Trophoblast cell (in vitro differentiated cells and primary cell): ENCODE data around the gene OBI1.

Experiments used
- DNase-seq, 2 donors: peaks; one replicate each; pipeline ENCODE4 v3.0.0-alpha.2; 2016
- H2AFZ ChIP-seq: 2 replicates; pipeline ENCODE4 v1.6.1; 2013; ENCODE audit warnings: low read length, moderate library complexity, mild to moderate bottlenecking; ENCODE audit not compliant: insufficient read depth, poor library complexity
- H2AK5ac ChIP-seq: 2 replicates; pipeline ENCODE4 v1.6.1; 2013; ENCODE audit warnings: mild to moderate bottlenecking, low read length
- H2BK120ac ChIP-seq: 2 replicates; pipeline ENCODE4 v1.6.1; 2013; ENCODE audit warnings: low read length, mild to moderate bottlenecking, moderate library complexity; ENCODE audit not compliant: insufficient read depth, poor library complexity
- H2BK12ac ChIP-seq: 2 replicates; pipeline ENCODE4 v1.6.1; 2013; ENCODE audit warnings: mild to moderate bottlenecking, low read length, moderate library complexity
- H2BK5ac ChIP-seq: 2 replicates; pipeline ENCODE4 v1.6.1; 2013; ENCODE audit warnings: low read length, low read depth, moderate library complexity, mild to moderate bottlenecking; ENCODE audit not compliant: poor library complexity
- H3K14ac ChIP-seq: 2 replicates; pipeline ENCODE4 v1.6.1; 2013; ENCODE audit warnings: mild to moderate bottlenecking, low read length
- H3K18ac ChIP-seq: 2 replicates; pipeline ENCODE4 v1.6.1; 2013; ENCODE audit warnings: mild to moderate bottlenecking, low read length
- H3K23ac ChIP-seq: 2 replicates; pipeline ENCODE4 v1.6.1; 2013; ENCODE audit warnings: low read length
- H3K27ac ChIP-seq: 2 replicates; pipeline ENCODE4 v1.5.1; 2013; ENCODE audit warnings: low read depth, mild to moderate bottlenecking, inconsistent platforms, low read length, moderate library complexity
- H3K27me3 ChIP-seq: 2 replicates; pipeline ENCODE4 v1.6.1; 2013; ENCODE audit warnings: inconsistent platforms, mild to moderate bottlenecking, low read length, moderate library complexity; ENCODE audit not compliant: insufficient read depth
- H3K36me3 ChIP-seq, 2 experiments: 1 replicate in 1 of 2; 2 replicates in 1 of 2; pipeline ENCODE4 v1.6.1; 2013; ENCODE audit warnings: low read length in 2 of 2, mild to moderate bottlenecking in 2 of 2, moderate library complexity in 1 of 2; ENCODE audit not compliant: insufficient read depth in 2 of 2, control insufficient read depth in 1 of 2
- H3K4ac ChIP-seq: 2 replicates; pipeline ENCODE4 v1.6.1; 2013; ENCODE audit warnings: low read depth, mild to moderate bottlenecking, low read length, moderate library complexity
- H3K4me1 ChIP-seq, 2 experiments: 1 replicate in 1 of 2; 2 replicates in 1 of 2; pipeline ENCODE4 v1.6.1; 2013; ENCODE audit warnings: low read length in 2 of 2, mild to moderate bottlenecking in 2 of 2, moderate library complexity in 1 of 2; ENCODE audit not compliant: insufficient read depth in 2 of 2, control insufficient read depth in 1 of 2
- H3K4me2 ChIP-seq: 2 replicates; pipeline ENCODE4 v1.6.1; 2013; ENCODE audit warnings: inconsistent platforms, mild to moderate bottlenecking, low read length, moderate library complexity
- H3K4me3 ChIP-seq: 2 replicates; pipeline ENCODE4 v1.5.1; 2013; ENCODE audit warnings: mild to moderate bottlenecking, low read depth, low read length, inconsistent platforms
- H3K79me1 ChIP-seq: one replicate; pipeline ENCODE4 v1.6.1; 2013; ENCODE audit warnings: low read length
- H3K79me2 ChIP-seq: 2 replicates; pipeline ENCODE4 v1.6.1; 2013; ENCODE audit warnings: low read length, mild to moderate bottlenecking; ENCODE audit not compliant: control insufficient read depth, insufficient read depth, poor library complexity
- H3K9ac ChIP-seq: 2 replicates; pipeline ENCODE4 v1.6.1; 2013; ENCODE audit warnings: mild to moderate bottlenecking, low read length
- H3K9me3 ChIP-seq: 2 replicates; pipeline ENCODE4 v1.6.1; 2013; ENCODE audit warnings: low read depth, mild to moderate bottlenecking, control low read depth, inconsistent platforms, low read length; ENCODE audit not compliant: insufficient read depth
- H4K12ac ChIP-seq: 2 replicates; pipeline ENCODE4 v1.6.1; 2013; ENCODE audit warnings: low read depth, mild to moderate bottlenecking, low read length, moderate library complexity
- H4K8ac ChIP-seq: 2 replicates; pipeline ENCODE4 v1.6.1; 2013; ENCODE audit warnings: low read depth, mild to moderate bottlenecking, low read length, moderate library complexity
- H4K91ac ChIP-seq: one replicate; pipeline ENCODE4 v1.6.1; 2013; ENCODE audit warnings: low read depth, mild to moderate bottlenecking, low read length, moderate library complexity
- WGBS: extraction: QIAGEN DNeasy Blood & Tissue Kit; methylation state at CpG from one replicate; pipeline ENCODE4 v1.1.7; 2013; ENCODE audit warnings: missing lambda C conversion rate; ENCODE audit not compliant: insufficient read length, insufficient coverage; ENCODE audit errors: extremely low coverage; 5-methylcytosine and 5-hydroxymethylcytosine counted together

The OBI1 gene

DNA sequence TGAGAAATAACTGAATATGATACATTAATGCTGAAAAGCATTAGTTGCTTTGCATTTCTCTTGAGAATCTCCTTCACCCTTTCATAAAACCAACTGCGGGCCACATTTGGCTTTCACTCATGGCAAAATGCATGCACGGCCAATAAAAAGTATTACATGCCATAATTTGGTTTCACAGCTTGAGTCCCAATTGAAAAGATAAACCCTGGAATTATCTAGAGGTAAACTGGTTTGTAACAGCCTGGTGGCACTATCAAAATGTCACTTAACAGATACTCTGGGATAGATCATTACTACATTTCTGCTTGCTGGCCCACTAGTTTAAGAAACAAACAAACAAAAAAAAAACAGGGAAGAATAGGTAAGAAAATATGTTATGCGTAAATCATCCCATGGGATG is 3.9 kb downstream of the OBI1 start:
- no peak overlapping the region for H3K4me3 ChIP-seq
- H3K18ac ChIP-seq, result no peak overlapping the region
- H2BK120ac ChIP-seq, result no peak overlapping the region
- H2BK12ac ChIP-seq, result no peak overlapping the region
- peaks cover 3 to 4% of the 10 kb centered on the region in 2 experiments for H3K4me1 ChIP-seq
- no peaks in the 10 kb centered on the region for H3K9me3 ChIP-seq
- no peak overlapping the region for H3K4me2 ChIP-seq
- no peaks in the 10 kb centered on the region for H3K36me3 ChIP-seq
- no CpG with 5 or more reads among the region's 3 CpGs for WGBS
- H3K79me2 ChIP-seq, result peaks cover 6% of the 10 kb centered on the region
- H4K12ac ChIP-seq, result no peak overlapping the region
- H3K79me1 ChIP-seq, result peaks cover 4% of the 10 kb centered on the region
- H2AK5ac ChIP-seq, result no peak overlapping the region
- H2AFZ ChIP-seq, result no peak overlapping the region
- no peaks in the 10 kb centered on the region for H3K27me3 ChIP-seq
- H3K23ac ChIP-seq, result no peak overlapping the region
- H4K91ac ChIP-seq, result no peak overlapping the region
- no peak for DNase-seq
- H3K14ac ChIP-seq, result no peak overlapping the region
- no peak overlapping the region for H2BK5ac ChIP-seq
- no peak overlapping the region for H3K27ac ChIP-seq
- H3K4ac ChIP-seq, result no peak overlapping the region
- no peak overlapping the region for H4K8ac ChIP-seq
- no peak overlapping the region for H3K9ac ChIP-seq

DNA sequence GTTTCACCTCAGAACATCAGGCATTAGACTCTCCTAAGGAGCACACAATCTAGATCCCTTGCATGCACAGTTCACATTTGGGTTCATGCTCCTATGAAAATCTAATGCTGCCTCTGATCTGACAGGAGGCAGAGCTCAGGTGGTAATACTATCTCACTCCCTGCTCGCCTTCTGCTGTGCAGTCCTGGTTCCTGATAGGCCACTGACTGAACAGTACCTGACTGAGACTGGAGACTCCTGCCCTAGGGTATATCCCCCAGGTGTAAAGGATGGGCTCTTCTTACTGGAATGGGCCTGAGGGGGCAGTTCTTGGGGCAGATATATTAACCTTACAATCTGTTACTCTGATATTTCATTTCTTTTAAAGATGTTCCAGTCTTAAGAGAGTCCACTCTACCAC is 6.3 kb downstream of the OBI1 start:
- Histone ChIP-seq H2BK12ac (no peak overlapping the region), H3K18ac (no peak overlapping the region), H3K23ac (no peak overlapping the region), H3K14ac (no peak overlapping the region), H3K9ac (no peak overlapping the region), H2AK5ac (no peak overlapping the region), H4K91ac (no peak overlapping the region), H2AFZ (no peak overlapping the region), H3K4me3 (no peak overlapping the region), H3K9me3 (no peaks in the 10 kb centered on the region), H3K27ac (no peak overlapping the region), H2BK5ac (no peak overlapping the region), H3K4ac (no peak overlapping the region), H4K12ac (no peak overlapping the region), H3K79me1 (no peaks in the 10 kb centered on the region), H3K79me2 (peaks cover 1% of the 10 kb centered on the region), H2BK120ac (no peak overlapping the region), H3K27me3 (no peaks in the 10 kb centered on the region), H3K4me2 (no peak overlapping the region), H4K8ac (no peak overlapping the region), H3K4me1 (peaks cover under 1% of the 10 kb centered on the region in 2 experiments), H3K36me3 (no peaks in the 10 kb centered on the region)
- DNase-seq, result no peak
- WGBS, result no CpG with 5 or more reads among the region's 1 CpG

DNA sequence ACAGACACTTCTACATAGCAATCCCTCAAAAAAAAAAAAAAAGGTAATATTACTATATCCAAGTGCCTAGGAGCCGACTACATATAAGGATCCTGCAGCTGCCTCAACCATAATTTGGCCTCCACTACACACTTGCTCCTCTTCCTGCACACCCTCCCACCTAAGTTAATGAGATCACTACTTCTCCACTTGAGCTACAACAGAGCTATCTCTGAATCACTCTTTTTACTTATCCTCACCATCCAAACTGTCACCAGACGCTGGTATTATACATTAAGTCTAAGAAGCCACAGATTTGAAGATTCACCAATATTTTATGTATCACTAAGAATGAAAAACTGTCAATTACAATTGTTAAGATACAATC is 8.3 kb downstream of the OBI1 start:
- DNase-seq, result no peak
- no peak overlapping the region for H3K23ac ChIP-seq
- no peak overlapping the region for H2BK5ac ChIP-seq
- no peak overlapping the region for H4K12ac ChIP-seq
- H3K9me3 ChIP-seq, result no peaks in the 10 kb centered on the region
- no peak overlapping the region for H3K4me3 ChIP-seq
- no peaks in the 10 kb centered on the region for H3K79me2 ChIP-seq
- H3K4me1 ChIP-seq, result peaks cover 0 to 2% of the 10 kb centered on the region in 2 experiments
- H3K4me2 ChIP-seq, result no peak overlapping the region
- no peak overlapping the region for H3K4ac ChIP-seq
- no peaks in the 10 kb centered on the region for H3K79me1 ChIP-seq
- no peak overlapping the region for H3K18ac ChIP-seq
- H3K27me3 ChIP-seq, result no peaks in the 10 kb centered on the region
- no peak overlapping the region for H4K91ac ChIP-seq
- no peak overlapping the region for H3K27ac ChIP-seq
- H4K8ac ChIP-seq, result no peak overlapping the region
- no peak overlapping the region for H2BK120ac ChIP-seq
- no peak overlapping the region for H3K9ac ChIP-seq
- no peak overlapping the region for H2AFZ ChIP-seq
- no peak overlapping the region for H3K14ac ChIP-seq
- H2BK12ac ChIP-seq, result no peak overlapping the region
- no CpG with 5 or more reads among the region's 2 CpGs for WGBS
- no peak overlapping the region for H2AK5ac ChIP-seq
- H3K36me3 ChIP-seq, result no peaks in the 10 kb centered on the region

GRCh38 chr13:78649997-78650716 is 8.8 kb downstream of the OBI1 start:
- H3K4me3 ChIP-seq, result no peak overlapping the region
- no peaks in the 10 kb centered on the region for H3K79me1 ChIP-seq
- H3K27ac ChIP-seq, result no peak overlapping the region
- H2AK5ac ChIP-seq, result no peak overlapping the region
- H3K9ac ChIP-seq, result no peak overlapping the region
- H2BK5ac ChIP-seq, result no peak overlapping the region
- no peak overlapping the region for H3K14ac ChIP-seq
- H3K36me3 ChIP-seq, result no peaks in the 10 kb centered on the region
- H3K4me1 ChIP-seq, result peaks cover 0 to 2% of the 10 kb centered on the region in 2 experiments
- WGBS, result no CpG with 5 or more reads among the region's 3 CpGs
- no peak overlapping the region for H4K8ac ChIP-seq
- no peak for DNase-seq
- H3K4me2 ChIP-seq, result no peak overlapping the region
- no peaks in the 10 kb centered on the region for H3K9me3 ChIP-seq
- H3K23ac ChIP-seq, result no peak overlapping the region
- H3K79me2 ChIP-seq, result no peaks in the 10 kb centered on the region
- H3K4ac ChIP-seq, result no peak overlapping the region
- H4K91ac ChIP-seq, result no peak overlapping the region
- no peak overlapping the region for H4K12ac ChIP-seq
- H2BK12ac ChIP-seq, result no peak overlapping the region
- no peaks in the 10 kb centered on the region for H3K27me3 ChIP-seq
- H3K18ac ChIP-seq, result no peak overlapping the region
- H2AFZ ChIP-seq, result no peak overlapping the region
- no peak overlapping the region for H2BK120ac ChIP-seq
